Kidney epithelial cell (primary cell): ENCODE results near the gene ZMYM3. TPM values are rescaled to one million over a fixed set of nuclear protein-coding genes. Genes with fewer than 3 reads are reported as not detected.

Experiments
- DNase-seq: peaks from one replicate; pipeline ENCODE4 v3.0.0-alpha.2; 2010; ENCODE audit warnings: low read depth
- H3K27me3 ChIP-seq: 2 replicates; pipeline ENCODE4 v1.6.0; 2011; ENCODE audit warnings: low read length; ENCODE audit not compliant: control insufficient read depth, insufficient read depth
- H3K36me3 ChIP-seq: 2 replicates; pipeline ENCODE4 v1.5.1; 2011; ENCODE audit warnings: low read length; ENCODE audit not compliant: control insufficient read depth, insufficient read depth
- H3K4me3 ChIP-seq: 2 replicates; pipeline ENCODE4 v1.5.1; 2011; ENCODE audit warnings: low read depth, mild to moderate bottlenecking, control low read depth, low read length
- CTCF ChIP-seq: IDR thresholded peaks from 2 replicates; pipeline ENCODE4 v1.5.1; 2011; ENCODE audit warnings: mild to moderate bottlenecking, moderate library complexity, low read length, control low read depth, inconsistent platforms; ENCODE audit not compliant: insufficient read depth, poor library complexity, severe bottlenecking
- total RNA-seq: library from RNA; depleted of rRNA; stranded (reverse); fragments of >200 nt; gene quantifications from 2 replicates; pipeline ENCODE4 v1.2.3, GENCODE V29; 2015

Gene ZMYM3
- total RNA-seq, 1 donor from 2014 or later = 11.0 TPM

GRCh38 chrX:71244359-71245128, 9.4 kb downstream of the ZMYM3 start:
- TF ChIP-seq CTCF = no peak
- no peaks in the 10 kb centered on the region for H3K27me3 ChIP-seq
- DNase-seq = no peak
- no peaks in the 10 kb centered on the region for H3K36me3 ChIP-seq
- H3K4me3 ChIP-seq = no peak overlapping the region

GRCh38 chrX:71241301-71241700, 12.6 kb downstream of the ZMYM3 start:
- no peak for DNase-seq
- no peak for TF ChIP-seq CTCF
- H3K4me3 ChIP-seq = no peak overlapping the region
- no peaks in the 10 kb centered on the region for H3K36me3 ChIP-seq
- no peaks in the 10 kb centered on the region for H3K27me3 ChIP-seq

- TF ChIP-seq CTCF = no peak
- H3K27me3 ChIP-seq = no peaks in the 10 kb centered on the region
- no peak overlapping the region for H3K4me3 ChIP-seq
- no peak for DNase-seq
- no peaks in the 10 kb centered on the region for H3K36me3 ChIP-seq
Measured at GRCh38 chrX:71239781-71240180, 14.2 kb downstream of the ZMYM3 start.

GRCh38 chrX:71236836-71237235, 17.1 kb downstream of the ZMYM3 start:
- DNase-seq = no peak
- no peaks in the 10 kb centered on the region for H3K27me3 ChIP-seq
- no peak overlapping the region for H3K4me3 ChIP-seq
- H3K36me3 ChIP-seq = no peaks in the 10 kb centered on the region
- TF ChIP-seq CTCF = no peak

GRCh38 chrX:71235482-71235881, 18.5 kb downstream of the ZMYM3 start:
- DNase-seq = no peak
- TF ChIP-seq CTCF = no peak
- Histone ChIP-seq H3K4me3 (no peak overlapping the region), H3K27me3 (no peaks in the 10 kb centered on the region), H3K36me3 (no peaks in the 10 kb centered on the region)
